ENCODE results near the gene LDAF1.

The LDAF1 gene

DNA sequence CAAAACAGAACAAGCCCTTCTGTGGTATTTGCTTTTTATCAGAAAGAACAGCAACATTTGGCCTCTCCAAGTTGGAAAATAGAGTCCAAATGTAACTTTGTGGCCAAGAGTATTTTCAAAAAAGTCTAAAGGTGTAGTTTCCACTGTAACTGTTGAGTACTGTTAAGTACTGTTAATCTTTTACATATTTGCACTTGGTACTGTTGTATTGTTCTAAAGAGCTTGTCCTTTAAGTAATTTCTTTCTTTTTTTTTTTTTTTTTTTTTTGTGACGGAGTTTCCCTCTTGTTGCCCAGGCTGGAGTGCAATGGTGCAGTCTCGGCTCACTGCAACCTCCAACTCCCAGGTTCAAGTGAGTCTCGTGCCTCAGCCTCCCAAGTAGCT lies 21.5 kb downstream of the LDAF1 start:
- POLR2A ChIA-PET, result no interaction called here
- Histone ChIP-seq H3K4me3 (ENCODE audit: control insufficient read depth in 1 of 7, extremely low read depth in 1 of 7, insufficient read depth in 4 of 7, low read depth in 2 of 7, low read length in 6 of 7) (no peak overlapping the region), H3K4me1 (ENCODE audit: control extremely low read depth in 1 of 4, control insufficient read depth in 4 of 4, insufficient read depth in 4 of 4, low read length in 3 of 4) (no peaks in the 10 kb centered on the region), H3K27me3 (replicated peaks in 2 of 5; ENCODE audit: control insufficient read depth in 4 of 5, insufficient read depth in 5 of 5, low read length in 4 of 5) (no peaks in the 10 kb centered on the region), H3K9me3 (ENCODE audit: control extremely low read depth in 1 of 5, control insufficient read depth in 4 of 5, insufficient read depth in 2 of 5, low read depth in 1 of 5, low read length in 4 of 5) (peaks cover 0 to 32% (median 5%) of the 10 kb centered on the region in 5 experiments), H3K36me3 (ENCODE audit: control insufficient read depth in 4 of 4, insufficient read depth in 4 of 4, low read length in 3 of 4) (peaks cover 12 to 58% (median 43%) of the 10 kb centered on the region in 4 experiments), H3K27ac (ENCODE audit: insufficient read depth in 1 of 2, low read depth in 1 of 2, low read length in 2 of 2, poor library complexity in 1 of 2, severe bottlenecking in 2 of 2) (no peak overlapping the region)
- CTCF ChIA-PET, result no interaction called here
- WGBS (ENCODE audit: insufficient coverage), result 100% methylated on average over 1 of the region's 3 CpGs
- no peak for DNase-seq

DNA sequence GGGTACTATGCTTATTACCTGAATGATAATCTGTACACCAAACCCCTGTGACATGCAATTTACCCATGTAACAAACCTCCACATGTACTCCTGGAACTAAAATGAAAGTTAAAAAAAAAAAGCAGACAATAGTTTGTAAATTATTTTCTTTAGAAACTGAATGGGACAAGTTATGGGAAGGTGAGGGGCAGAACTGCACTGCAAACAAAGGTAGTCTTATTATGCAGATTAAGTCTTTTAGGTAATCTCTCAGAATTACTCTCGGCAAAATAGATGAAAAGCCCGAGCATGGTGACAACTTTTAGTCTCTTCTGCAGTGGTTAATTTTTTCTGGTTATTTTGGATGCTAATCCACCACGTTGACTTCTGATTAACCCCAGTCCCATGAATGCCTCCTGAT lies 25.5 kb downstream of the LDAF1 start:
- Histone ChIP-seq H3K4me1 (ENCODE audit: control extremely low read depth in 1 of 4, control insufficient read depth in 4 of 4, insufficient read depth in 4 of 4, low read length in 3 of 4) (no peaks in the 10 kb centered on the region), H3K36me3 (ENCODE audit: control insufficient read depth in 4 of 4, insufficient read depth in 4 of 4, low read length in 3 of 4) (peaks cover 4 to 36% (median 28%) of the 10 kb centered on the region in 4 experiments), H3K9me3 (ENCODE audit: control extremely low read depth in 1 of 5, control insufficient read depth in 4 of 5, insufficient read depth in 2 of 5, low read depth in 1 of 5, low read length in 4 of 5) (peaks cover 0 to 28% (median 2%) of the 10 kb centered on the region in 5 experiments), H3K27ac (ENCODE audit: insufficient read depth in 1 of 2, low read depth in 1 of 2, low read length in 2 of 2, poor library complexity in 1 of 2, severe bottlenecking in 2 of 2) (no peak overlapping the region), H3K27me3 (replicated peaks in 2 of 5; ENCODE audit: control insufficient read depth in 4 of 5, insufficient read depth in 5 of 5, low read length in 4 of 5) (no peaks in the 10 kb centered on the region), H3K4me3 (ENCODE audit: control insufficient read depth in 1 of 7, extremely low read depth in 1 of 7, insufficient read depth in 4 of 7, low read depth in 2 of 7, low read length in 6 of 7) (no peak overlapping the region)
- 95% methylated on average over 3 of the region's 3 CpGs for WGBS (ENCODE audit: insufficient coverage)
- ChIA-PET POLR2A (no interaction called here), CTCF (no interaction called here)
- DNase-seq, result no peak

DNA sequence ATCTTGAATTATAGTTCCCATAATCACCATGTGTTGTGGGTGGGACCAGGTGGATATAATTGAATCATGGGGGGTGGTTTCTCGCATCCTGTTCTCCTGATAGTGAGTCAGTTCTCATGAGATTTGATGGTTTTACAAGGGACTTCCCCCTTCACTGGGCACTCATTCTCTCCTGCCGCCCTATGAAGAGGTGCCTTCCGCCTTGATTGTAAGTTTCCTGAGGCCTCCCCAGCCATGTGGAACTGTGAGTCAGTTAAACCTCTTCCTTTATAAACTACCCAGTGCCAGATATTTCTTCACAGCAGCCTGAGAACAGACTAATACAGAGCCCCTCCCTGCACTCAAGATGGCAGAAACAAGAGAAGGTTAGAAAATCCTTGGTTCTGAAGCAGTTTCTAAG lies 26.4 kb downstream of the LDAF1 start:
- ChIA-PET POLR2A (no interaction called here), CTCF (no interaction called here)
- H3K4me1 ChIP-seq (ENCODE audit: control extremely low read depth in 1 of 4, control insufficient read depth in 4 of 4, insufficient read depth in 4 of 4, low read length in 3 of 4), result no peaks in the 10 kb centered on the region
- peaks cover 4 to 28% (median 20%) of the 10 kb centered on the region in 4 experiments for H3K36me3 ChIP-seq (ENCODE audit: control insufficient read depth in 4 of 4, insufficient read depth in 4 of 4, low read length in 3 of 4)
- H3K27ac ChIP-seq (ENCODE audit: insufficient read depth in 1 of 2, low read depth in 1 of 2, low read length in 2 of 2, poor library complexity in 1 of 2, severe bottlenecking in 2 of 2), result no peak overlapping the region
- DNase-seq, result peak in 1 of 3 donors; percentile 27
- WGBS (ENCODE audit: insufficient coverage), result 92% methylated on average over 2 of the region's 3 CpGs
- H3K9me3 ChIP-seq (ENCODE audit: control extremely low read depth in 1 of 5, control insufficient read depth in 4 of 5, insufficient read depth in 2 of 5, low read depth in 1 of 5, low read length in 4 of 5), result peaks cover 0 to 28% (median 2%) of the 10 kb centered on the region in 5 experiments
- no peaks in the 10 kb centered on the region for H3K27me3 ChIP-seq (replicated peaks in 2 of 5; ENCODE audit: control insufficient read depth in 4 of 5, insufficient read depth in 5 of 5, low read length in 4 of 5)
- H3K4me3 ChIP-seq (ENCODE audit: control insufficient read depth in 1 of 7, extremely low read depth in 1 of 7, insufficient read depth in 4 of 7, low read depth in 2 of 7, low read length in 6 of 7), result no peak overlapping the region

DNA sequence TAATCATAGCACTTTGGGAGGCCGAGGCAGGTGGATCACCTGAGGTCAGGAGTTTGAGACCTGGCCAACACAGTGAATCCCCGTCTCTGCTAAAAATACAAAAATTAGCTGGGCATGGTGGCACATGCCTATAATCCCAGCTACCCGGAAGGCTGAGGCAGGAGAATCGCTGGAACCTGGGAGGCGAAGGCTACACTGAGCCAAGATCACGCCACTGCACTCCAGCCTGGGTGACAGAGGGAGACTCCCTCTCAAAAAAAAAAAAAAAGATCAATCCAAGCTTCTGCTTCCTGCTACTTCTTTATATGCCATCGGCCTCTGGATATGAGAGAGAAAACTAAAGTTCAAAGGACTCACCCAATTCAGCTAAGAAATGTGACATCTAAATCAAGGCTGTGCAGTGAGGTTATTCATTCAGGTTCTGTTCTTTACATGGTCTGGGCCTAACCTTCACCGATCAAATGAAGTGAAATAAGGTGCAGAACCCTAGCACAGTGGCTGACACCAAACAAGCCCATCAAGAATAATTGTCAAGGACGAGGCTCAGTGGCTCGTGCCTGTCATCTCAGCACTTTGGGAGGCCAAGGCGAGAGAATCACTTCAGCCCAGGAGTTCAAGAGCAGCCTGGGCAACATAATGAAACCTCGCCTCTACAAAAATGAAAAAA lies 27.3 kb downstream of the LDAF1 start:
- Histone ChIP-seq H3K36me3 (ENCODE audit: control insufficient read depth in 4 of 4, insufficient read depth in 4 of 4, low read length in 3 of 4) (peaks cover 4 to 21% (median 14%) of the 10 kb centered on the region in 4 experiments), H3K4me1 (ENCODE audit: control extremely low read depth in 1 of 4, control insufficient read depth in 4 of 4, insufficient read depth in 4 of 4, low read length in 3 of 4) (no peaks in the 10 kb centered on the region), H3K27me3 (replicated peaks in 2 of 5; ENCODE audit: control insufficient read depth in 4 of 5, insufficient read depth in 5 of 5, low read length in 4 of 5) (no peaks in the 10 kb centered on the region), H3K4me3 (ENCODE audit: control insufficient read depth in 1 of 7, extremely low read depth in 1 of 7, insufficient read depth in 4 of 7, low read depth in 2 of 7, low read length in 6 of 7) (no peak overlapping the region), H3K27ac (ENCODE audit: insufficient read depth in 1 of 2, low read depth in 1 of 2, low read length in 2 of 2, poor library complexity in 1 of 2, severe bottlenecking in 2 of 2) (no peak overlapping the region), H3K9me3 (ENCODE audit: control extremely low read depth in 1 of 5, control insufficient read depth in 4 of 5, insufficient read depth in 2 of 5, low read depth in 1 of 5, low read length in 4 of 5) (peaks cover 0 to 28% (median under 1%) of the 10 kb centered on the region in 5 experiments)
- no peak for DNase-seq
- whole genome bisulfite sequencing (ENCODE audit: insufficient coverage), result 97% methylated on average over 9 of the region's 12 CpGs
- ChIA-PET CTCF (interaction anchor here (1.3 kb wide), 2 partner anchors 10 to 115 kb away, joined by 3 to 4 read pairs; no protein-coding TSS in a partner anchor), POLR2A (no interaction called here)

DNA sequence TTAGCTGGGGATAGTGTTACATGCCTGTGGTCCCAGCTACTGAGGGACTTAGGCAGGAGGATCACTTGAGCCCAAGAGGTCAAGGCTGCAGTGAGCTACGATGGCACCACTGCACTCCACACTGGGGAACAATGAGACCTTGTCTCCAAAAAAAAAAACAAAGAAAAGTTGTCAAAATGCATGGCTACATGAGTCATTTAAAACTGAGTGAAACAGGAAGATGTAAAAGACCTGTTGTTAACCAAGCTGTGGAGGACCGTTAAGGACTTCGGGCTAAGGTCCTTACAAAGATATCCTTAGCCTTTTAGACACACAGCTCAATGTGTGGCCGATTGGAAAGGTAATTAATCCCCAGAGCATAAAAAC lies 27.8 kb downstream of the LDAF1 start:
- Histone ChIP-seq H3K36me3 (ENCODE audit: control insufficient read depth in 4 of 4, insufficient read depth in 4 of 4, low read length in 3 of 4) (peaks cover 2 to 16% (median 9%) of the 10 kb centered on the region in 4 experiments), H3K9me3 (ENCODE audit: control extremely low read depth in 1 of 5, control insufficient read depth in 4 of 5, insufficient read depth in 2 of 5, low read depth in 1 of 5, low read length in 4 of 5) (peaks cover 0 to 23% (median 0%) of the 10 kb centered on the region in 5 experiments), H3K27me3 (replicated peaks in 2 of 5; ENCODE audit: control insufficient read depth in 4 of 5, insufficient read depth in 5 of 5, low read length in 4 of 5) (no peaks in the 10 kb centered on the region), H3K4me3 (ENCODE audit: control insufficient read depth in 1 of 7, extremely low read depth in 1 of 7, insufficient read depth in 4 of 7, low read depth in 2 of 7, low read length in 6 of 7) (no peak overlapping the region), H3K4me1 (ENCODE audit: control extremely low read depth in 1 of 4, control insufficient read depth in 4 of 4, insufficient read depth in 4 of 4, low read length in 3 of 4) (no peaks in the 10 kb centered on the region), H3K27ac (ENCODE audit: insufficient read depth in 1 of 2, low read depth in 1 of 2, low read length in 2 of 2, poor library complexity in 1 of 2, severe bottlenecking in 2 of 2) (no peak overlapping the region)
- 70% methylated on average over 2 of the region's 4 CpGs for WGBS (ENCODE audit: insufficient coverage)
- ChIA-PET POLR2A (interaction anchor here (0.6 kb wide), 1 partner anchor 1136 kb away, joined by 4 read pairs; no protein-coding TSS in a partner anchor), CTCF (interaction anchor here (1.3 kb wide), 2 partner anchors 10 to 114 kb away, joined by 3 to 4 read pairs; no protein-coding TSS in a partner anchor)
- no peak for DNase-seq

DNA sequence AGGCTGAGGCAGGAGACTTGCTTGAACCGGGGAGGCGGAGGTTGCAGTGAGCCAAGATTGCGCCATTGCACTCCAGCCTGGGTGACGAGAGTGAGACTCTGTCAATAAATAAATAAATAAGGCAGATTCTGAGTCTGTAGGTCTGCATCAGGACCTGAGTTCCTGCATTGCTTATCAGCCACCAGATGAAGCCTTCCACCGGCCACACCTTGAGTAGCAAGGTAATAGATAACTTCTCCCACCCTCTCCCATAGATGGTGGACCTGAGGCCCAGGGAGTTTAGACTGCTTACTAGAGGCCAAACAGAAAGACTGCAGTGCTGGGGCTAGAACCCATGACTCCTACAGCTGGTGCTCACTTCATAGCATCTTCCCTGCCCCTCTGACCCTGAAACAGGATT lies 30.8 kb downstream of the LDAF1 start:
- H3K4me3 ChIP-seq (ENCODE audit: control insufficient read depth in 1 of 7, extremely low read depth in 1 of 7, insufficient read depth in 4 of 7, low read depth in 2 of 7, low read length in 6 of 7), result no peak overlapping the region
- H3K27me3 ChIP-seq (replicated peaks in 2 of 5; ENCODE audit: control insufficient read depth in 4 of 5, insufficient read depth in 5 of 5, low read length in 4 of 5), result peaks cover 0 to 5% (median 3%) of the 10 kb centered on the region in 5 experiments
- ChIA-PET POLR2A (interaction anchor here (0.6 kb wide), 1 partner anchor 1988 kb away, joined by 3 read pairs; no protein-coding TSS in a partner anchor), CTCF (interaction anchor here (0.6 to 2.1 kb wide), 9 partner anchors 11 to 1036 kb away, joined by 3 to 11 read pairs (median 4); partner anchors contain the start of gene CRYM)
- DNase-seq, result no peak
- no peaks in the 10 kb centered on the region for H3K4me1 ChIP-seq (ENCODE audit: control extremely low read depth in 1 of 4, control insufficient read depth in 4 of 4, insufficient read depth in 4 of 4, low read length in 3 of 4)
- no peaks in the 10 kb centered on the region for H3K36me3 ChIP-seq (ENCODE audit: control insufficient read depth in 4 of 4, insufficient read depth in 4 of 4, low read length in 3 of 4)
- no peak overlapping the region for H3K27ac ChIP-seq (ENCODE audit: insufficient read depth in 1 of 2, low read depth in 1 of 2, low read length in 2 of 2, poor library complexity in 1 of 2, severe bottlenecking in 2 of 2)
- peaks cover 0 to 7% (median 0%) of the 10 kb centered on the region in 5 experiments for H3K9me3 ChIP-seq (ENCODE audit: control extremely low read depth in 1 of 5, control insufficient read depth in 4 of 5, insufficient read depth in 2 of 5, low read depth in 1 of 5, low read length in 4 of 5)
- WGBS (ENCODE audit: insufficient coverage), result 89% methylated on average over 3 of the region's 5 CpGs

DNA sequence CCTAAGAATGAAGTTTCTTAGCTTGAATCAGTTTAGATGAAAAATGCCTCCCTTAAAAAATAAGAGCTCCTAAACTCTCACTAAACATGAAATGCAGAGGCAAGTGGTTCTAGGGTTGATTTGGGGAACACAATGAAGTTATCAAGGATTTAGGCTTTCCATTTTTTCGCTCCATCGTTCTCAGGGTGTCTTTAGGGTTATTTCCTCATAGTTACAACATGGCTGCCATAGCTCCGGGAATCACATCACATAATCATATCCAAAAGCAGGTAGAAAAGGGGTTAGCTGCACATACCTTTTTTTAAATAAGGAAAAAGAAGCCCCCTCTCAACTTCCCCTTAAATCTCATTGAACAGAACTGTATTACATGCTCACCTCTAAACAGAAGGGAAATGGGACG lies 31.5 kb downstream of the LDAF1 start:
- H3K4me1 ChIP-seq (ENCODE audit: control extremely low read depth in 1 of 4, control insufficient read depth in 4 of 4, insufficient read depth in 4 of 4, low read length in 3 of 4), result no peaks in the 10 kb centered on the region
- no peak for DNase-seq
- ChIA-PET POLR2A (interaction anchor here (0.6 kb wide), 1 partner anchor 1987 kb away, joined by 3 read pairs; no protein-coding TSS in a partner anchor), CTCF (interaction anchor here (0.7 to 2.2 kb wide), 5 partner anchors 11 to 364 kb away, joined by 3 to 5 read pairs (median 5); no protein-coding TSS in a partner anchor)
- H3K4me3 ChIP-seq (ENCODE audit: control insufficient read depth in 1 of 7, extremely low read depth in 1 of 7, insufficient read depth in 4 of 7, low read depth in 2 of 7, low read length in 6 of 7), result no peak overlapping the region
- H3K27ac ChIP-seq (ENCODE audit: insufficient read depth in 1 of 2, low read depth in 1 of 2, low read length in 2 of 2, poor library complexity in 1 of 2, severe bottlenecking in 2 of 2), result no peak overlapping the region
- no peaks in the 10 kb centered on the region for H3K36me3 ChIP-seq (ENCODE audit: control insufficient read depth in 4 of 4, insufficient read depth in 4 of 4, low read length in 3 of 4)
- peaks cover 0 to 7% (median 0%) of the 10 kb centered on the region in 5 experiments for H3K9me3 ChIP-seq (ENCODE audit: control extremely low read depth in 1 of 5, control insufficient read depth in 4 of 5, insufficient read depth in 2 of 5, low read depth in 1 of 5, low read length in 4 of 5)
- H3K27me3 ChIP-seq (replicated peaks in 2 of 5; ENCODE audit: control insufficient read depth in 4 of 5, insufficient read depth in 5 of 5, low read length in 4 of 5), result peaks cover 0 to 11% (median 5%) of the 10 kb centered on the region in 5 experiments
- WGBS (ENCODE audit: insufficient coverage), result 100% methylated on average over 1 of the region's 4 CpGs
